Measurements from ENCODE around the gene G6PC1. TPM values are rescaled to one million over a fixed set of nuclear protein-coding genes. Genes with fewer than 3 reads are reported as not detected.
"Not testable (repeated sequence)": the region's sequence is repeated elsewhere in the genome, so short reads cannot be mapped to it uniquely, and the experiment has no call there.

Gene G6PC1
- total RNA-seq, 1 donor, result not detected

DNA sequence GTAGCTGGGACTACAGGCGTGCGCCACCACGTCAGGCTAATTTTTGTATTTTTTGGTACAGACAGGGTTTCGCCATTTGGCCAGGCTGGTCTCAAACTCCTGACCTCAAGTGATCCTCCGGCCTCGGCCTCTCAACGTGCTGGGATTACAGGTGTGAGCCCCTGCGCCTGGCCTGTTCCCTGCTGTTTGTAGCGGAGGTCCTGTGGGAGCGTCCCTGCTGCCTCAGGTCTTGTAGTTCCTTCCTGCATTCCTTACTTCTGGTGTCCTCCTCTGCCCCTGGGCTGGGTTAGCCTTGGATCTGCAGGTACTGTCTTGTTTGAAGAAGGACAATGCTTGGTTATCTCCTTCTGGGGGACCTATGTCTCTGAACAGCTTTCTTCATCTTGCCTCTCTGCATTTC is 23.6 kb upstream of the G6PC1 start:
- DNase-seq (ENCODE audit: low read depth), result no peak
- TF ChIP-seq, protein P1, sequence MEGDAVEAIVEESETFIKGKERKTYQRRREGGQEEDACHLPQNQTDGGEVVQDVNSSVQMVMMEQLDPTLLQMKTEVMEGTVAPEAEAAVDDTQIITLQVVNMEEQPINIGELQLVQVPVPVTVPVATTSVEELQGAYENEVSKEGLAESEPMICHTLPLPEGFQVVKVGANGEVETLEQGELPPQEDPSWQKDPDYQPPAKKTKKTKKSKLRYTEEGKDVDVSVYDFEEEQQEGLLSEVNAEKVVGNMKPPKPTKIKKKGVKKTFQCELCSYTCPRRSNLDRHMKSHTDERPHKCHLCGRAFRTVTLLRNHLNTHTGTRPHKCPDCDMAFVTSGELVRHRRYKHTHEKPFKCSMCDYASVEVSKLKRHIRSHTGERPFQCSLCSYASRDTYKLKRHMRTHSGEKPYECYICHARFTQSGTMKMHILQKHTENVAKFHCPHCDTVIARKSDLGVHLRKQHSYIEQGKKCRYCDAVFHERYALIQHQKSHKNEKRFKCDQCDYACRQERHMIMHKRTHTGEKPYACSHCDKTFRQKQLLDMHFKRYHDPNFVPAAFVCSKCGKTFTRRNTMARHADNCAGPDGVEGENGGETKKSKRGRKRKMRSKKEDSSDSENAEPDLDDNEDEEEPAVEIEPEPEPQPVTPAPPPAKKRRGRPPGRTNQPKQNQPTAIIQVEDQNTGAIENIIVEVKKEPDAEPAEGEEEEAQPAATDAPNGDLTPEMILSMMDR (IDR thresholded peaks at IDR 0.05; ENCODE audit: insufficient read depth, low read depth, low read length), result no peak
- no peak overlapping the region for H3K4me3 ChIP-seq (ENCODE audit: low read depth, low read length)

DNA sequence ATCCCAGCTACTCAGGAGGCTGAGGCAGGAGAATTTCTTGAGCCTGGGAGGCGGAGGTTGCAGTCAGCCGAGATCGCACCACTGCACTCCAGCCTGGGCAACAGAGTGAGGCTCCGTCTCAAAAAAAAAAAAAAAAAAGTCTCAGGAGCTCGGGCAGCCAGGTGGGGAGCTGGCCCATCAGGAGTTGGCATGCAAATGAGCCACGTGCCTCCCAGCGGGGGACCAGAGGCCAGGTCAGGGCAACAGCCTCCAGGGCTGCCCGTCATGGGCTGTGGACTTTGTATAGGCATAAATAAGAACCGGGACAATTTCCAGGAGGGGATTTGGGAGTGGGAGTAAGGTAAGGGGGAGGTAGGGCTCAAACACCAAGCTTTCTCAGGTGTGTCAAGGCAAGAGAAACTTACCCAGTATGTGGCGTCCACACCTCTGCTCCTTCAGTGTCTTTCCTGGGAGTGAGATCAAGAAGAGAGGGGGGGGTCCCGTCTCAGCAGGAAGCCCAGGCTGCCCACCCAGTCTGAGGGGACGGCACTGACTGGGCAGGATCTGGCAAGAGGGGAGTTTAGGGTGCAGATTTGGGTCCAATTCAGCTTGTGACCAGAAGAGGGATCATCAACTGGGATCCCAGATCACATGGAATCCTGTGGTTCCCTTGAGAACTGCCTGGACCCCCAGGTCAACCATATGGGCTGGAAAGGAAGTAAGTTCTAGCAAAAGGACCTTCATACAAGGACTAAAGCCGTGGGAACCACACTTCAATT is 22.3 kb upstream of the G6PC1 start:
- TF ChIP-seq, protein P1 (IDR thresholded peaks at IDR 0.05; ENCODE audit: insufficient read depth, low read depth, low read length), result no peak
- DNase-seq (ENCODE audit: low read depth), result no peak
- H3K4me3 ChIP-seq (ENCODE audit: low read depth, low read length), result no peak overlapping the region

DNA sequence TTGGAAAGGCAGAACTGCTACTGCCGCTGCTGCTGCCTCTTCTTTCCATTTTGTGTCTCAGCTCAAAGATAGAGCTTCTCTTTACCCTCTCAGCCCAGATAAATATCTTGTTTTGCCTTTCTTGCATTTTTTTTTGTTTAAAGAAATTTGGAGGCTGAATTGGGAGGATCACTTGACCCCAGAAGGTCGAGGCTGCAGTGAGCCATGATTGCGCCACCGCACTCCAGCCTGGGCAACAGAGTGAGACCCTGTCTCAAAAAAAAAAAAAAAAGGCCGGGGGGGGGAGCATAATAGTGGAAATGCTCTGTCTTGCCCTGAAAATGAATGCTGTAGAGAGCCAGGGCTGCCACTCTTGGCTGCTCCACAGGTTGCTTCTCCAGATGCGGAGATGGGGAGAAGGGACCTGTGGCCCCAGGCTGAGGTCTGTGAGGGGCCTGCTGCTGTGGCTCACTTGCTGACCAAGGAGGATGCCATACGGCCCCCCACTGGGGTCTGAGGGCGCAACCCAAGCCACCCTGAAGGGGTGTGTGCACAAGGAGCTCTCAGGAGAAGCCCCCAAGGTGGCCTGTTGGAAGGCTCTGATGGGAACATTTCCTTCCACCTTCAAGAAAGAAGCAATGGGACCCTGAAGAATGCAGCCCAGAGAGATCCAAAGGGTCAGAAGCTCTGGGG is 21.5 kb upstream of the G6PC1 start:
- TF ChIP-seq, protein P1 (IDR thresholded peaks at IDR 0.05; ENCODE audit: insufficient read depth, low read depth, low read length), result no peak
- H3K4me3 ChIP-seq (ENCODE audit: low read depth, low read length), result no peak overlapping the region
- no peak for DNase-seq (ENCODE audit: low read depth)

DNA sequence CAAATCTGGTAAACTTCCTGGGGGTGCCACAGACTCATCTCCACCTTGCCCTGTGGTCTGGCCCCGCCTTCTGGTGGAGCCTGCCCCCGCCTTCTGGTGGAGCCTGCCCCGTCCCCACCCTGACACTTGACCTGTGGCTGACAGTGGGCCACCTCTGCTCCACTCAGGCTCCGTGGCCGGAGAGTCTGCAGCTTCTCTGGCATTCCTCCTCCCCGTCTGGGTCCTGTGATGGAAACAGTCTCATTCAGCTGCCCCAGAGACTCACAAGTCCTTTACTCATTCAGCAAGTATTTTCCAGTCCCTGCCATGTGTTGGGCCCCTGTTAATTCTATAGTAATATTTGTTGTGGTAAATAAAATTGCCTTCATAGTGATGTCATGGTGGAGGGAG is 21.0 kb upstream of the G6PC1 start:
- no peak overlapping the region for H3K4me3 ChIP-seq (ENCODE audit: low read depth, low read length)
- peak; percentile 8 for DNase-seq (ENCODE audit: low read depth)
- TF ChIP-seq, protein P1 (IDR thresholded peaks at IDR 0.05; ENCODE audit: insufficient read depth, low read depth, low read length), result no peak

- TF ChIP-seq, protein P1 (IDR thresholded peaks at IDR 0.05; ENCODE audit: insufficient read depth, low read depth, low read length), result no peak
- no peak overlapping the region for H3K4me3 ChIP-seq (ENCODE audit: low read depth, low read length)
- no peak for DNase-seq (ENCODE audit: low read depth)
Measured at GRCh38 chr17:42880776-42881310, 19.8 kb upstream of the G6PC1 start.

DNA sequence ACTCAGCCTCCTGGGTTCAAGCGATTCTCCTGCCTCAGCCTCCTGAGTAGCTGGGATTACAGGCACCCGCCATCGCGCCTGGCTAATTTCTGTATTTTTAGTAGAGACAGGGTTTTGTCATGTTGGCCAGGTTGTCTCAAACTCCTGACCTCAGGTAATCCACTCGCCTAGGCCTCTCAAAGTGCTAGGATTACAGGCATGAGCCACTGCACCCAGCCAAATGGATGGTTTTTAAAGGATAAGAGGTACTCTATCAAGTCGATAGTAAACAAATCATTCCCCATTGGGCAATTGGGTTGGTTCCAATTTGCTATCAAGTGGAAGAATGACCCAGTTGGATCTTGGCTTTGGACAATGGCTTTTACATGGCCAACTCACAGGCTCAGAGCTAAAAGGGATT is 18.9 kb upstream of the G6PC1 start:
- H3K4me3 ChIP-seq (ENCODE audit: low read depth, low read length); DNase-seq (ENCODE audit: low read depth): not testable (repeated sequence)

- no peak overlapping the region for H3K4me3 ChIP-seq (ENCODE audit: low read depth, low read length)
- no peak for DNase-seq (ENCODE audit: low read depth)
- TF ChIP-seq, protein P1 (IDR thresholded peaks at IDR 0.05; ENCODE audit: insufficient read depth, low read depth, low read length), result no peak
Measured at GRCh38 chr17:42882166-42882565, 18.4 kb upstream of the G6PC1 start.

All from fibroblast of villous mesenchyme (primary cell).